HepG2 (cell line): ENCODE data around the gene RABL6. TPM values are rescaled to one million over a fixed set of nuclear protein-coding genes. Genes with fewer than 3 reads are reported as not detected.

Source experiments
- ARNT ChIP-seq: fragments of 450-650 bp; IDR thresholded peaks from 2 replicates; pipeline ENCODE4 v1.6.1; 2017
- ATF2 ChIP-seq: sonication (generic); formaldehyde crosslinking; IDR thresholded peaks from 2 replicates; pipeline ENCODE4 v1.4.0; 2020; ENCODE audit warnings: missing genetic modification reagents
- CBX5 ChIP-seq: sonication (generic); formaldehyde crosslinking; IDR thresholded peaks from 2 replicates; pipeline ENCODE4 v1.4.0; 2020; ENCODE audit warnings: missing genetic modification reagents, borderline replicate concordance
- ELF1 ChIP-seq: sonication (generic); formaldehyde crosslinking; IDR thresholded peaks from 2 replicates; pipeline ENCODE4 v1.4.0; 2020; ENCODE audit warnings: missing genetic modification reagents
- FOXO1 ChIP-seq: sonication (generic); formaldehyde crosslinking; IDR thresholded peaks from 2 replicates; pipeline ENCODE4 v1.4.0; 2020; ENCODE audit warnings: missing genetic modification reagents
- HNRNPH1 ChIP-seq: fragments of 200-400 bp; formaldehyde crosslinking; optimal IDR thresholded peaks from 2 replicates; pipeline ENCODE3; 2017; ENCODE audit warnings: mild to moderate bottlenecking, low read depth, low read length
- KLF6 ChIP-seq: IDR thresholded peaks from 2 replicates; pipeline ENCODE4 v1.8.0; 2016; ENCODE audit warnings: missing biosample characterization, missing genetic modification reagents
- MXD1 ChIP-seq: sonication (generic); formaldehyde crosslinking; IDR thresholded peaks from 2 replicates; pipeline ENCODE4 v1.4.0; 2020; ENCODE audit warnings: mild to moderate bottlenecking, missing genetic modification reagents
- NR2F2 ChIP-seq: IDR thresholded peaks from 2 replicates; pipeline ENCODE4 v1.6.1; 2012; ENCODE audit warnings: low read depth, inconsistent platforms, borderline replicate concordance
- TBL1XR1 ChIP-seq: fragments of 150-350 bp; IDR thresholded peaks from 2 replicates; pipeline ENCODE4 v1.6.1; 2014; ENCODE audit warnings: borderline replicate concordance, low read length; ENCODE audit not compliant: partially characterized antibody
- WIZ ChIP-seq: sonication (generic); formaldehyde crosslinking; IDR thresholded peaks from 2 replicates; pipeline ENCODE4 v1.5.1; 2020; ENCODE audit warnings: mild to moderate bottlenecking, missing genetic modification reagents
- ZBTB3 ChIP-seq: sonication (generic); formaldehyde crosslinking; IDR thresholded peaks from 2 replicates; pipeline ENCODE4 v1.4.0; 2020; ENCODE audit warnings: low read depth, mild to moderate bottlenecking, moderate library complexity, missing genetic modification reagents, borderline replicate concordance
- ZNF282 ChIP-seq: fragments of 450-650 bp; IDR thresholded peaks from 2 replicates; pipeline ENCODE4 v1.6.1; 2018; ENCODE audit not compliant: partially characterized antibody
- ZNF331 ChIP-seq: sonication (generic); formaldehyde crosslinking; IDR thresholded peaks from 2 replicates; pipeline ENCODE4 v1.4.0; 2020; ENCODE audit warnings: missing genetic modification reagents
- ZNF530 ChIP-seq: sonication (generic); formaldehyde crosslinking; IDR thresholded peaks from 2 replicates; pipeline ENCODE4 v1.5.0; 2020; ENCODE audit warnings: low read depth, mild to moderate bottlenecking, missing genetic modification reagents
- ZNF704 ChIP-seq: sonication (generic); formaldehyde crosslinking; IDR thresholded peaks from 2 replicates; pipeline ENCODE4 v1.8.1; 2023; ENCODE audit warnings: mild to moderate bottlenecking, inconsistent platforms, moderate library complexity, missing genetic modification reagents, borderline replicate concordance
- ZNF781 ChIP-seq: sonication (generic); formaldehyde crosslinking; IDR thresholded peaks from 2 replicates; pipeline ENCODE4 v1.5.1; 2020; ENCODE audit warnings: borderline replicate concordance, mild to moderate bottlenecking, missing genetic modification reagents; ENCODE audit errors: not compliant biosample characterization
- polyA plus RNA-seq, 8 experiments: library from polyadenylated mRNA; depleted of rRNA in 3 of 8; stranded (reverse) in 7 of 8; unstranded in 1 of 8; fragments of >200 nt; fragmentation: Illumina TruSeq in 4 of 8; extraction: Trizol in 4 of 8; gene quantifications; 2 replicates each; pipeline versions ENCODE4 v1.2.1 to v1.2.3, GENCODE V29; 2011 to 2016; ENCODE audit warnings: low read depth in 4 of 8, missing spikeins in 1 of 8, mixed read lengths in 1 of 8; ENCODE audit not compliant: insufficient read depth in 1 of 8
- total RNA-seq, 5 experiments: library from RNA; depleted of rRNA; stranded (reverse); fragments of >200 nt; fragmentation: Illumina TruSeq; extraction: Trizol; gene quantifications; 2 replicates each; pipeline ENCODE4 v1.2.3, GENCODE V29; 2016; ENCODE audit warnings: low read depth in 1 of 5
- TF ChIP-seq, protein P1 (sequence below): fragments of 450-650 bp; IDR thresholded peaks from 2 replicates; pipeline ENCODE4 v1.6.1; 2017; ENCODE audit warnings: mild to moderate bottlenecking
- TF ChIP-seq, protein P2 (sequence below): sonication (generic); formaldehyde crosslinking; IDR thresholded peaks from 2 replicates; pipeline ENCODE4 v1.5.0; 2020; ENCODE audit warnings: mild to moderate bottlenecking, missing genetic modification reagents

The RABL6 gene
- total and polyA plus RNA-seq, 2 of the 13 experiments (the other 11 are each of a cell fraction or from before 2014, with no cell fraction given), result 81.5 to 125 TPM

GRCh38 chr9:136799079-136799853 is 8.5 kb upstream of the RABL6 start (continued):
- TF ChIP-seq KLF6 (no peak), ELF1 (CRISPR knock-in tag) (no peak), WIZ (CRISPR knock-in tag) (no peak; the same call in 1 of the 2 replicates), ZNF704 (peak; percentile 91; the same call in 1 of the 2 replicates), MXD1 (peak; percentile 70), ZNF282 (no peak), ZBTB3 (CRISPR knock-in tag) (no peak), FOXO1 (peak; percentile 79), TBL1XR1 (no peak), CBX5 (CRISPR knock-in tag) (no peak), ZNF530 (CRISPR knock-in tag) (no peak), ARNT (no peak), ZNF781 (CRISPR knock-in tag) (no peak), NR2F2 (no peak), HNRNPH1 (peak; percentile 64), ZNF331 (CRISPR knock-in tag) (peak; percentile 86; the same call in 1 of the 2 replicates), ATF2 (peak; percentile 76)
- TF ChIP-seq, protein P1, sequence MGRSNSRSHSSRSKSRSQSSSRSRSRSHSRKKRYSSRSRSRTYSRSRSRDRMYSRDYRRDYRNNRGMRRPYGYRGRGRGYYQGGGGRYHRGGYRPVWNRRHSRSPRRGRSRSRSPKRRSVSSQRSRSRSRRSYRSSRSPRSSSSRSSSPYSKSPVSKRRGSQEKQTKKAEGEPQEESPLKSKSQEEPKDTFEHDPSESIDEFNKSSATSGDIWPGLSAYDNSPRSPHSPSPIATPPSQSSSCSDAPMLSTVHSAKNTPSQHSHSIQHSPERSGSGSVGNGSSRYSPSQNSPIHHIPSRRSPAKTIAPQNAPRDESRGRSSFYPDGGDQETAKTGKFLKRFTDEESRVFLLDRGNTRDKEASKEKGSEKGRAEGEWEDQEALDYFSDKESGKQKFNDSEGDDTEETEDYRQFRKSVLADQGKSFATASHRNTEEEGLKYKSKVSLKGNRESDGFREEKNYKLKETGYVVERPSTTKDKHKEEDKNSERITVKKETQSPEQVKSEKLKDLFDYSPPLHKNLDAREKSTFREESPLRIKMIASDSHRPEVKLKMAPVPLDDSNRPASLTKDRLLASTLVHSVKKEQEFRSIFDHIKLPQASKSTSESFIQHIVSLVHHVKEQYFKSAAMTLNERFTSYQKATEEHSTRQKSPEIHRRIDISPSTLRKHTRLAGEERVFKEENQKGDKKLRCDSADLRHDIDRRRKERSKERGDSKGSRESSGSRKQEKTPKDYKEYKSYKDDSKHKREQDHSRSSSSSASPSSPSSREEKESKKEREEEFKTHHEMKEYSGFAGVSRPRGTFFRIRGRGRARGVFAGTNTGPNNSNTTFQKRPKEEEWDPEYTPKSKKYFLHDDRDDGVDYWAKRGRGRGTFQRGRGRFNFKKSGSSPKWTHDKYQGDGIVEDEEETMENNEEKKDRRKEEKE, result no peak
- TF ChIP-seq, protein P2, sequence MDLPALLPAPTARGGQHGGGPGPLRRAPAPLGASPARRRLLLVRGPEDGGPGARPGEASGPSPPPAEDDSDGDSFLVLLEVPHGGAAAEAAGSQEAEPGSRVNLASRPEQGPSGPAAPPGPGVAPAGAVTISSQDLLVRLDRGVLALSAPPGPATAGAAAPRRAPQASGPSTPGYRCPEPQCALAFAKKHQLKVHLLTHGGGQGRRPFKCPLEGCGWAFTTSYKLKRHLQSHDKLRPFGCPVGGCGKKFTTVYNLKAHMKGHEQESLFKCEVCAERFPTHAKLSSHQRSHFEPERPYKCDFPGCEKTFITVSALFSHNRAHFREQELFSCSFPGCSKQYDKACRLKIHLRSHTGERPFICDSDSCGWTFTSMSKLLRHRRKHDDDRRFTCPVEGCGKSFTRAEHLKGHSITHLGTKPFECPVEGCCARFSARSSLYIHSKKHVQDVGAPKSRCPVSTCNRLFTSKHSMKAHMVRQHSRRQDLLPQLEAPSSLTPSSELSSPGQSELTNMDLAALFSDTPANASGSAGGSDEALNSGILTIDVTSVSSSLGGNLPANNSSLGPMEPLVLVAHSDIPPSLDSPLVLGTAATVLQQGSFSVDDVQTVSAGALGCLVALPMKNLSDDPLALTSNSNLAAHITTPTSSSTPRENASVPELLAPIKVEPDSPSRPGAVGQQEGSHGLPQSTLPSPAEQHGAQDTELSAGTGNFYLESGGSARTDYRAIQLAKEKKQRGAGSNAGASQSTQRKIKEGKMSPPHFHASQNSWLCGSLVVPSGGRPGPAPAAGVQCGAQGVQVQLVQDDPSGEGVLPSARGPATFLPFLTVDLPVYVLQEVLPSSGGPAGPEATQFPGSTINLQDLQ (CRISPR knock-in tag), result 0 out of 2 replicates have a peak, but pooled peaks have one; percentile 79
